HepG2 (cell line): ENCODE measurements around the gene LSM8. TPM values are rescaled to one million over a fixed set of nuclear protein-coding genes. Genes with fewer than 3 reads are reported as not detected.

Experiments
- AGO2 ChIP-seq: fragments of 200-400 bp; formaldehyde crosslinking; optimal IDR thresholded peaks from 2 replicates; pipeline ENCODE3; 2017; ENCODE audit warnings: mild to moderate bottlenecking, low read depth, low read length, moderate library complexity
- HMG20B ChIP-seq: conservative IDR thresholded peaks from 2 replicates; pipeline ENCODE4 v1.6.1; 2016; ENCODE audit warnings: missing genetic modification reagents, missing compliant biosample characterization
- KMT2A ChIP-seq: sonication (generic); formaldehyde crosslinking; IDR thresholded peaks from 2 replicates; pipeline ENCODE4 v1.4.0; 2020; ENCODE audit warnings: missing genetic modification reagents
- NCOA2 ChIP-seq: sonication (generic); formaldehyde crosslinking; IDR thresholded peaks from 2 replicates; pipeline ENCODE4 v1.8.0; 2022; ENCODE audit warnings: inconsistent platforms
- PAF1 ChIP-seq: IDR thresholded peaks from 2 replicates; pipeline ENCODE4 v1.6.1; 2016; ENCODE audit warnings: missing genetic modification reagents, missing compliant biosample characterization
- SIN3B ChIP-seq: fragments of 150-350 bp; IDR thresholded peaks from 2 replicates; pipeline ENCODE4 v1.6.1; 2014; ENCODE audit warnings: low read length
- SMAD3 ChIP-seq: sonication (generic); formaldehyde crosslinking; IDR thresholded peaks from 2 replicates; pipeline ENCODE4 v1.4.0; 2020; ENCODE audit warnings: missing genetic modification reagents
- SUZ12 ChIP-seq: fragments of 150-350 bp; IDR thresholded peaks from 2 replicates; pipeline ENCODE4 v1.6.1; 2014; ENCODE audit warnings: low read depth, low read length
- YY1 ChIP-seq: IDR thresholded peaks from 2 replicates; pipeline ENCODE4 v1.6.1; 2011; ENCODE audit warnings: low read length, low read depth, moderate library complexity, mild to moderate bottlenecking; ENCODE audit not compliant: insufficient read depth, insufficient replicate concordance
- ZBTB42 ChIP-seq: sonication (generic); formaldehyde crosslinking; IDR thresholded peaks from 2 replicates; pipeline ENCODE4 v1.5.0; 2020; ENCODE audit warnings: mild to moderate bottlenecking, missing genetic modification reagents
- ZBTB43 ChIP-seq: sonication (generic); formaldehyde crosslinking; conservative IDR thresholded peaks from 2 replicates; pipeline ENCODE4 v1.4.0; 2020; ENCODE audit warnings: missing genetic modification reagents
- ZFP37 ChIP-seq: sonication (generic); formaldehyde crosslinking; IDR thresholded peaks from 2 replicates; pipeline ENCODE4 v1.4.0; 2020; ENCODE audit warnings: missing genetic modification reagents, borderline replicate concordance
- ZFX ChIP-seq: sonication (generic); formaldehyde crosslinking; IDR thresholded peaks from 2 replicates; pipeline ENCODE4 v1.4.0; 2020; ENCODE audit warnings: mild to moderate bottlenecking, low read depth, missing genetic modification reagents, moderate library complexity
- ZIK1 ChIP-seq: sonication (generic); formaldehyde crosslinking; IDR thresholded peaks from 2 replicates; pipeline ENCODE4 v1.5.0; 2020; ENCODE audit warnings: mild to moderate bottlenecking, low read depth, missing genetic modification reagents, borderline replicate concordance
- ZNF232 ChIP-seq: sonication (generic); formaldehyde crosslinking; IDR thresholded peaks from 2 replicates; pipeline ENCODE4 v1.4.0; 2020; ENCODE audit warnings: missing genetic modification reagents, borderline replicate concordance
- ZNF44 ChIP-seq: sonication (generic); formaldehyde crosslinking; IDR thresholded peaks from 2 replicates; pipeline ENCODE4 v1.5.1; 2020; ENCODE audit warnings: mild to moderate bottlenecking, missing genetic modification reagents
- ZNF747 ChIP-seq: sonication (generic); formaldehyde crosslinking; IDR thresholded peaks from 2 replicates; pipeline ENCODE4 v1.8.1; 2023; ENCODE audit warnings: missing genetic modification reagents, mild to moderate bottlenecking, borderline replicate concordance
- ZNF790 ChIP-seq: sonication (generic); formaldehyde crosslinking; IDR thresholded peaks from 2 replicates; pipeline ENCODE4 v1.8.0; 2022; ENCODE audit warnings: missing genetic modification reagents, mild to moderate bottlenecking, borderline replicate concordance
- ZNF879 ChIP-seq: sonication (generic); formaldehyde crosslinking; IDR thresholded peaks from 2 replicates; pipeline ENCODE4 v1.8.1; 2023; ENCODE audit warnings: missing genetic modification reagents
- ZNF883 ChIP-seq: sonication (generic); formaldehyde crosslinking; IDR thresholded peaks from 2 replicates; pipeline ENCODE4 v1.5.1; 2020; ENCODE audit warnings: mild to moderate bottlenecking, missing genetic modification reagents; ENCODE audit errors: not compliant biosample characterization
- polyA plus RNA-seq, 8 experiments: library from polyadenylated mRNA; depleted of rRNA in 3 of 8; stranded (reverse) in 7 of 8; unstranded in 1 of 8; fragments of >200 nt; fragmentation: Illumina TruSeq in 4 of 8; extraction: Trizol in 4 of 8; gene quantifications; 2 replicates each; pipeline versions ENCODE4 v1.2.1 to v1.2.3, GENCODE V29; 2011 to 2016; ENCODE audit warnings: low read depth in 4 of 8, missing spikeins in 1 of 8, mixed read lengths in 1 of 8; ENCODE audit not compliant: insufficient read depth in 1 of 8
- total RNA-seq, 5 experiments: library from RNA; depleted of rRNA; stranded (reverse); fragments of >200 nt; fragmentation: Illumina TruSeq; extraction: Trizol; gene quantifications; 2 replicates each; pipeline ENCODE4 v1.2.3, GENCODE V29; 2016; ENCODE audit warnings: low read depth in 1 of 5
- TF ChIP-seq, protein P1 (sequence below): sonication (generic); formaldehyde crosslinking; IDR thresholded peaks from 2 replicates; pipeline ENCODE4 v1.5.1; 2020; ENCODE audit warnings: missing genetic modification reagents, mild to moderate bottlenecking, borderline replicate concordance
- TF ChIP-seq, protein P2 (sequence below): sonication (generic); formaldehyde crosslinking; IDR thresholded peaks from 2 replicates; pipeline ENCODE4 v1.5.1; 2020; ENCODE audit warnings: missing genetic modification reagents, mild to moderate bottlenecking, borderline replicate concordance
- TF ChIP-seq, protein P3 (sequence below): IDR thresholded peaks from 2 replicates; pipeline ENCODE4 v1.6.1; 2016; ENCODE audit warnings: mild to moderate bottlenecking, missing biosample characterization, missing genetic modification reagents
- TF ChIP-seq, protein P4 (sequence below): sonication (generic); formaldehyde crosslinking; IDR thresholded peaks from 2 replicates; pipeline ENCODE4 v1.4.0; 2020; ENCODE audit warnings: low read depth, mild to moderate bottlenecking, missing genetic modification reagents

LSM8 gene
- total and polyA plus RNA-seq, 2 of the 13 experiments (the other 11 are each of a cell fraction or from before 2014, with no cell fraction given), result 44.3 to 67.3 TPM

- TF ChIP-seq, protein P1, sequence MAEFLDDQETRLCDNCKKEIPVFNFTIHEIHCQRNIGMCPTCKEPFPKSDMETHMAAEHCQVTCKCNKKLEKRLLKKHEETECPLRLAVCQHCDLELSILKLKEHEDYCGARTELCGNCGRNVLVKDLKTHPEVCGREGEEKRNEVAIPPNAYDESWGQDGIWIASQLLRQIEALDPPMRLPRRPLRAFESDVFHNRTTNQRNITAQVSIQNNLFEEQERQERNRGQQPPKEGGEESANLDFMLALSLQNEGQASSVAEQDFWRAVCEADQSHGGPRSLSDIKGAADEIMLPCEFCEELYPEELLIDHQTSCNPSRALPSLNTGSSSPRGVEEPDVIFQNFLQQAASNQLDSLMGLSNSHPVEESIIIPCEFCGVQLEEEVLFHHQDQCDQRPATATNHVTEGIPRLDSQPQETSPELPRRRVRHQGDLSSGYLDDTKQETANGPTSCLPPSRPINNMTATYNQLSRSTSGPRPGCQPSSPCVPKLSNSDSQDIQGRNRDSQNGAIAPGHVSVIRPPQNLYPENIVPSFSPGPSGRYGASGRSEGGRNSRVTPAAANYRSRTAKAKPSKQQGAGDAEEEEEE (CRISPR knock-in tag), result no peak
- no peak; the same call in 1 of the 2 replicates for TF ChIP-seq ZNF232 (CRISPR knock-in tag)
- TF ChIP-seq ZNF879 (CRISPR knock-in tag), result no peak
- TF ChIP-seq SIN3B, result peak; percentile 69; the same call in 1 of the 2 replicates
- TF ChIP-seq, protein P2, sequence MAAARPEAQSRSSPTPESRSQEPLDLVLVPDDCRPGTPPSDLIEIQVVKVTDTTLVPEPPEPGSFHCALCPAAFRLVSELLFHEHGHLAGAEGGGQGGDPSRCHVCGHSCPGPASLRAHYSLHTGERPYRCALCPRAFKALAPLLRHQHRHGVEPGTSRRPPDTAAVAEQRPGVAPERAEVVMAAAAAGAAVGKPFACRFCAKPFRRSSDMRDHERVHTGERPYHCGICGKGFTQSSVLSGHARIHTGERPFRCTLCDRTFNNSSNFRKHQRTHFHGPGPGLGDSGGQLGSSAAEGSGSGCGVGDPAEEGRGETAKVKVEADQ (CRISPR knock-in tag), result peak; percentile 86; the same call in 1 of the 2 replicates
- peak; percentile 68 for TF ChIP-seq AGO2
- 0 out of 2 replicates have a peak, but pooled peaks have one; percentile 18 for TF ChIP-seq ZBTB43 (CRISPR knock-in tag)
- TF ChIP-seq ZNF747 (CRISPR knock-in tag), result peak; percentile 71; the same call in 1 of the 2 replicates
- no peak for TF ChIP-seq ZNF790 (CRISPR knock-in tag)
- TF ChIP-seq ZIK1 (CRISPR knock-in tag), result no peak
- TF ChIP-seq ZNF883 (CRISPR knock-in tag), result peak; percentile 87
- TF ChIP-seq HMG20B (CRISPR knock-in tag), result no peak; the same call in 1 of the 2 replicates
- peak; percentile 61 for TF ChIP-seq SMAD3 (CRISPR knock-in tag)
- TF ChIP-seq, protein P3, sequence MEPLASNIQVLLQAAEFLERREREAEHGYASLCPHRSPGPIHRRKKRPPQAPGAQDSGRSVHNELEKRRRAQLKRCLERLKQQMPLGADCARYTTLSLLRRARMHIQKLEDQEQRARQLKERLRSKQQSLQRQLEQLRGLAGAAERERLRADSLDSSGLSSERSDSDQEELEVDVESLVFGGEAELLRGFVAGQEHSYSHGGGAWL (CRISPR knock-in tag), result peak; percentile 76
- TF ChIP-seq YY1, result peak; percentile 54
- TF ChIP-seq KMT2A, result peak; percentile 99
- 0 out of 2 replicates have a peak, but pooled peaks have one; percentile 18 for TF ChIP-seq NCOA2 (CRISPR knock-in tag)
- 0 out of 2 replicates have a peak, but pooled peaks have one; percentile 78 for TF ChIP-seq ZNF44 (CRISPR knock-in tag)
- no peak for TF ChIP-seq ZBTB42
- no peak for TF ChIP-seq PAF1 (CRISPR knock-in tag)
- TF ChIP-seq SUZ12, result no peak
- TF ChIP-seq, protein P4, sequence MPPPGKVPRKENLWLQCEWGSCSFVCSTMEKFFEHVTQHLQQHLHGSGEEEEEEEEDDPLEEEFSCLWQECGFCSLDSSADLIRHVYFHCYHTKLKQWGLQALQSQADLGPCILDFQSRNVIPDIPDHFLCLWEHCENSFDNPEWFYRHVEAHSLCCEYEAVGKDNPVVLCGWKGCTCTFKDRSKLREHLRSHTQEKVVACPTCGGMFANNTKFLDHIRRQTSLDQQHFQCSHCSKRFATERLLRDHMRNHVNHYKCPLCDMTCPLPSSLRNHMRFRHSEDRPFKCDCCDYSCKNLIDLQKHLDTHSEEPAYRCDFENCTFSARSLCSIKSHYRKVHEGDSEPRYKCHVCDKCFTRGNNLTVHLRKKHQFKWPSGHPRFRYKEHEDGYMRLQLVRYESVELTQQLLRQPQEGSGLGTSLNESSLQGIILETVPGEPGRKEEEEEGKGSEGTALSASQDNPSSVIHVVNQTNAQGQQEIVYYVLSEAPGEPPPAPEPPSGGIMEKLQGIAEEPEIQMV, result no peak
- no peak for TF ChIP-seq ZFP37 (CRISPR knock-in tag)
- peak; percentile 98 for TF ChIP-seq ZFX (CRISPR knock-in tag)
Observed at GRCh38 chr7:118183786-118184564, at the start of gene LSM8 (continued).
